GM21447 (cell line): ENCODE results near the gene TIMM10B.

Experiments
- ATAC-seq: cut with Tn5 transposase; IDR thresholded peaks from one replicate; pipeline ENCODE4 v1.9.1; 2021; ENCODE audit not compliant: unreplicated experiment

Gene TIMM10B

GRCh38 chr11:6481012-6481923, at the start of gene TIMM10B, which contains the start of gene ARFIP2:
Gene TIMM10B, plus strand, starts transcription at chr11:6481501. Its CDS starts 16 bp downstream, at chr11:6481517.
Gene ARFIP2, minus strand, starts transcription at chr11:6481331. Its CDS starts 910 bp downstream, at chr11:6480421.
- ATAC-seq: peak; percentile 98

GRCh38 chr11:6431861-6432260, 49.4 kb upstream of the TIMM10B start:
- ATAC-seq: no peak

GRCh38 chr11:6433998-6434660, 47.2 kb upstream of the TIMM10B start:
- peak; percentile 44 for ATAC-seq

- ATAC-seq: no peak
Observed at GRCh38 chr11:6437423-6437822, 43.9 kb upstream of the TIMM10B start.

GRCh38 chr11:6437993-6438392, 43.3 kb upstream of the TIMM10B start:
- no peak for ATAC-seq

- ATAC-seq: no peak
Observed at GRCh38 chr11:6438979-6439571, 42.2 kb upstream of the TIMM10B start.

- ATAC-seq: no peak
Observed at GRCh38 chr11:6440906-6441358, 40.4 kb upstream of the TIMM10B start, which contains the start of gene HPX. Gene HPX, minus strand, starts transcription at chr11:6440987. Its CDS starts 24 bp downstream, at chr11:6440963.

GRCh38 chr11:6442441-6442840, 38.9 kb upstream of the TIMM10B start:
- ATAC-seq: no peak

GRCh38 chr11:6443269-6444003, 37.9 kb upstream of the TIMM10B start:
- ATAC-seq: peak; percentile 83

GRCh38 chr11:6448574-6448973, 32.7 kb upstream of the TIMM10B start:
- no peak for ATAC-seq

- ATAC-seq: no peak
Observed at GRCh38 chr11:6452219-6452618, 29.1 kb upstream of the TIMM10B start.

- no peak for ATAC-seq
Observed at GRCh38 chr11:6453152-6453551, 28.1 kb upstream of the TIMM10B start.

- no peak for ATAC-seq
Observed at GRCh38 chr11:6455070-6455469, 26.2 kb upstream of the TIMM10B start.

- ATAC-seq: no peak
Observed at GRCh38 chr11:6456361-6457073, 24.8 kb upstream of the TIMM10B start.

GRCh38 chr11:6457581-6458320, 23.6 kb upstream of the TIMM10B start:
- no peak for ATAC-seq

GRCh38 chr11:6458352-6459098, 22.8 kb upstream of the TIMM10B start:
- ATAC-seq: no peak

GRCh38 chr11:6459099-6459450, 22.2 kb upstream of the TIMM10B start:
- no peak for ATAC-seq

GRCh38 chr11:6468712-6469495, 12.4 kb upstream of the TIMM10B start:
- ATAC-seq: peak; percentile 75
